WTC11 (cell line): ENCODE results near the gene MAPK11. TPM values are rescaled to one million over a fixed set of nuclear protein-coding genes. Genes with fewer than 3 reads are reported as not detected.

Source experiments
- ATAC-seq: fragments of 200-7000 bp; cut with Tn5 transposase; 2 replicates; pipeline ENCODE4 v1.10.0; 2021; ENCODE audit warnings: mild to moderate bottlenecking, moderate library complexity
- CTCF ChIA-PET: fragments of 300-600 bp; sonication (Branson Sonifier 250); formaldehyde crosslinking; loops from one replicate; lab custom pipeline; 2021; ENCODE audit warnings: antibody characterized with exemption; lab: Charles Lee
- POLR2A ChIA-PET: fragments of 350-600 bp; sonication (Branson Sonifier 250); formaldehyde crosslinking; loops from one replicate; lab custom pipeline; 2021; ENCODE audit warnings: antibody characterized with exemption; lab: Charles Lee
- DNase-seq: peaks from one replicate; pipeline ENCODE4 v3.0.0; 2021; ENCODE audit warnings: low spot score
- H3K27ac Mint-ChIP-seq: 2 replicates; pipeline ENCODE4 v1.8.0; 2021; ENCODE audit warnings: mixed read lengths
- H3K27me3 Mint-ChIP-seq: 2 replicates; pipeline ENCODE4 v1.8.0; 2021; ENCODE audit warnings: low read depth, mild to moderate bottlenecking, moderate library complexity, mixed read lengths
- H3K36me3 Mint-ChIP-seq: 2 replicates; pipeline ENCODE4 v1.8.0; 2021; ENCODE audit warnings: mixed read lengths
- H3K4me1 Mint-ChIP-seq: 2 replicates; pipeline ENCODE4 v1.8.0; 2022; ENCODE audit warnings: mixed read lengths
- H3K4me3 Mint-ChIP-seq: 2 replicates; pipeline ENCODE4 v1.8.0; 2021; ENCODE audit warnings: mild to moderate bottlenecking, moderate library complexity, mixed read lengths
- H3K9me3 Mint-ChIP-seq: 2 replicates; pipeline ENCODE4 v1.8.0; 2021; ENCODE audit warnings: mixed read lengths
- E2F5 ChIP-seq: sonication (generic); formaldehyde crosslinking; IDR thresholded peaks from 2 replicates; pipeline ENCODE4 v1.8.1; 2022; ENCODE audit warnings: mild to moderate bottlenecking, moderate library complexity, missing genetic modification reagents
- FOXJ3 ChIP-seq: sonication (generic); formaldehyde crosslinking; IDR thresholded peaks from 2 replicates; pipeline ENCODE4 v1.9.0; 2021; ENCODE audit warnings: missing genetic modification reagents, mild to moderate bottlenecking, borderline replicate concordance
- FOXP1 ChIP-seq: sonication (generic); formaldehyde crosslinking; IDR thresholded peaks from 2 replicates; pipeline ENCODE4 v1.8.0; 2022; ENCODE audit warnings: missing genetic modification reagents, mild to moderate bottlenecking, moderate library complexity, borderline replicate concordance
- GABPB1 ChIP-seq: sonication (generic); formaldehyde crosslinking; IDR thresholded peaks from 2 replicates; pipeline ENCODE4 v1.8.1; 2023; ENCODE audit warnings: mild to moderate bottlenecking, missing genetic modification reagents
- KAT7 ChIP-seq: sonication (generic); formaldehyde crosslinking; IDR thresholded peaks from 2 replicates; pipeline ENCODE4 v1.8.1; 2023; ENCODE audit warnings: missing genetic modification reagents, mild to moderate bottlenecking, borderline replicate concordance
- NR2C2 ChIP-seq: sonication (generic); formaldehyde crosslinking; IDR thresholded peaks from 2 replicates; pipeline ENCODE4 v1.8.0; 2022; ENCODE audit warnings: mild to moderate bottlenecking, missing genetic modification reagents
- PRRX2 ChIP-seq: fragments of 250-450 bp; sonication (Bioruptor Pico); IDR thresholded peaks from 2 replicates; pipeline ENCODE4 v1.8.0; 2021; ENCODE audit warnings: mild to moderate bottlenecking
- TP53 ChIP-seq: sonication (generic); formaldehyde crosslinking; IDR thresholded peaks from 2 replicates; pipeline ENCODE4 v1.8.1; 2023; ENCODE audit warnings: mild to moderate bottlenecking, missing genetic modification reagents
- ZBTB21 ChIP-seq: sonication (generic); formaldehyde crosslinking; IDR thresholded peaks from 2 replicates; pipeline ENCODE4 v1.8.1; 2023; ENCODE audit warnings: mild to moderate bottlenecking, missing genetic modification reagents, borderline replicate concordance
- ZNF232 ChIP-seq: sonication (generic); formaldehyde crosslinking; IDR thresholded peaks from 2 replicates; pipeline ENCODE4 v1.8.0; 2022; ENCODE audit warnings: mild to moderate bottlenecking, missing genetic modification reagents
- ZNF423 ChIP-seq: fragments of 250-450 bp; sonication (Bioruptor Pico); IDR thresholded peaks from 2 replicates; pipeline ENCODE4 v2.1.2; 2022; ENCODE audit warnings: mild to moderate bottlenecking, moderate library complexity
- total RNA-seq: library from RNA; stranded (reverse); gene quantifications from 3 replicates; pipeline ENCODE4 v1.2.3, GENCODE V29; 2021
- TF ChIP-seq, protein P1 (sequence below): sonication (generic); formaldehyde crosslinking; IDR thresholded peaks from 2 replicates; pipeline ENCODE4 v1.8.1; 2023; ENCODE audit warnings: mild to moderate bottlenecking, missing genetic modification reagents, moderate library complexity
- TF ChIP-seq, protein P2 (sequence below): sonication (generic); formaldehyde crosslinking; IDR thresholded peaks from 2 replicates; pipeline ENCODE4 v1.8.1; 2022; ENCODE audit warnings: mild to moderate bottlenecking, missing genetic modification reagents, moderate library complexity, borderline replicate concordance
- TF ChIP-seq, protein P3 (sequence below): fragments of 200-600 bp; IDR thresholded peaks from 2 replicates; pipeline ENCODE4 v1.8.0; 2022; ENCODE audit warnings: antibody characterized with exemption
- TF ChIP-seq, protein P4 (sequence below): sonication (generic); formaldehyde crosslinking; IDR thresholded peaks from 2 replicates; pipeline ENCODE4 v1.8.0; 2022; ENCODE audit warnings: missing genetic modification reagents

The MAPK11 gene
- total RNA-seq, 1 experiment from 2014 or later = 2.3 TPM

DNA sequence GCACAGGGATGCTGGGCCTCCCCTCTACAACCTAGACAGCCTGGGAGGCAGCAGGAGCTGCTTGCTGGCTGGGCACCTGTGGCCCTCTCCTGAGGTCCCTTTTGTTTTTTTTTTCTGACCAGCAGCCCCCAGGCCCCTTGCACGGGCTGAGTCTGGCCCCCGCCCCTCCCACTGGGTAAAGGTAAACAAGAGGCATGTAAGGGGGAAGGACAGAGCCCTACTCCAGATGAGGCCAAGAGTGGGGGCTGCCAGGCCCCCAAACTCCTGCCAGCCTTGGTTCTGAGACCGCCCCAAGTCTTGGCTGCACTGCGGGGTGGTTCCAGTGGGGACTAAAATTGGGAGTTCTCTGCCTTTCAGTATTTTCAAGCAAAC is 28.1 kb upstream of the MAPK11 start:
- no peak for ATAC-seq
- CTCF ChIA-PET = interaction anchor here (1.1 to 1.4 kb wide), 2 partner anchors 44 to 61 kb away, joined by 3 to 4 read pairs; no protein-coding TSS in a partner anchor
- H3K27ac Mint-ChIP-seq = no peak overlapping the region
- H3K9me3 Mint-ChIP-seq = no peaks in the 10 kb centered on the region
- H3K36me3 Mint-ChIP-seq = no peaks in the 10 kb centered on the region
- peaks cover 26% of the 10 kb centered on the region for H3K4me1 Mint-ChIP-seq
- DNase-seq = no peak
- no peak overlapping the region for H3K4me3 Mint-ChIP-seq
- POLR2A ChIA-PET = interaction anchor here (0.9 kb wide), 1 partner anchor 44 kb away, joined by 3 read pairs; no protein-coding TSS in a partner anchor
- TF ChIP-seq E2F5 (CRISPR knock-in tag) (no peak), NR2C2 (CRISPR knock-in tag) (no peak)
- H3K27me3 Mint-ChIP-seq = no peaks in the 10 kb centered on the region

- Mint-ChIP-seq H3K36me3 (no peaks in the 10 kb centered on the region), H3K9me3 (no peaks in the 10 kb centered on the region), H3K27me3 (no peaks in the 10 kb centered on the region), H3K4me1 (peaks cover 29% of the 10 kb centered on the region), H3K4me3 (no peak overlapping the region), H3K27ac (peak overlapping the region; percentile 78)
- POLR2A ChIA-PET = no interaction called here
- ATAC-seq = no peak
- DNase-seq = no peak
- CTCF ChIA-PET = interaction anchor here (1.6 kb wide), 1 partner anchor 30 kb away, joined by 5 read pairs; no protein-coding TSS in a partner anchor
- no peak for TF ChIP-seq TP53 (CRISPR knock-in tag)
- TF ChIP-seq FOXP1 (CRISPR knock-in tag) = no peak
- TF ChIP-seq, protein P1, sequence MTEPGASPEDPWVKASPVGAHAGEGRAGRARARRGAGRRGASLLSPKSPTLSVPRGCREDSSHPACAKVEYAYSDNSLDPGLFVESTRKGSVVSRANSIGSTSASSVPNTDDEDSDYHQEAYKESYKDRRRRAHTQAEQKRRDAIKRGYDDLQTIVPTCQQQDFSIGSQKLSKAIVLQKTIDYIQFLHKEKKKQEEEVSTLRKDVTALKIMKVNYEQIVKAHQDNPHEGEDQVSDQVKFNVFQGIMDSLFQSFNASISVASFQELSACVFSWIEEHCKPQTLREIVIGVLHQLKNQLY (CRISPR knock-in tag) = no peak
- TF ChIP-seq, protein P2, sequence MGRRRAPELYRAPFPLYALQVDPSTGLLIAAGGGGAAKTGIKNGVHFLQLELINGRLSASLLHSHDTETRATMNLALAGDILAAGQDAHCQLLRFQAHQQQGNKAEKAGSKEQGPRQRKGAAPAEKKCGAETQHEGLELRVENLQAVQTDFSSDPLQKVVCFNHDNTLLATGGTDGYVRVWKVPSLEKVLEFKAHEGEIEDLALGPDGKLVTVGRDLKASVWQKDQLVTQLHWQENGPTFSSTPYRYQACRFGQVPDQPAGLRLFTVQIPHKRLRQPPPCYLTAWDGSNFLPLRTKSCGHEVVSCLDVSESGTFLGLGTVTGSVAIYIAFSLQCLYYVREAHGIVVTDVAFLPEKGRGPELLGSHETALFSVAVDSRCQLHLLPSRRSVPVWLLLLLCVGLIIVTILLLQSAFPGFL (CRISPR knock-in tag) = no peak
- no peak for TF ChIP-seq KAT7 (CRISPR knock-in tag)
- TF ChIP-seq GABPB1 = no peak
Observed at GRCh38 chr22:50297510-50298265, 27.5 kb upstream of the MAPK11 start.

DNA sequence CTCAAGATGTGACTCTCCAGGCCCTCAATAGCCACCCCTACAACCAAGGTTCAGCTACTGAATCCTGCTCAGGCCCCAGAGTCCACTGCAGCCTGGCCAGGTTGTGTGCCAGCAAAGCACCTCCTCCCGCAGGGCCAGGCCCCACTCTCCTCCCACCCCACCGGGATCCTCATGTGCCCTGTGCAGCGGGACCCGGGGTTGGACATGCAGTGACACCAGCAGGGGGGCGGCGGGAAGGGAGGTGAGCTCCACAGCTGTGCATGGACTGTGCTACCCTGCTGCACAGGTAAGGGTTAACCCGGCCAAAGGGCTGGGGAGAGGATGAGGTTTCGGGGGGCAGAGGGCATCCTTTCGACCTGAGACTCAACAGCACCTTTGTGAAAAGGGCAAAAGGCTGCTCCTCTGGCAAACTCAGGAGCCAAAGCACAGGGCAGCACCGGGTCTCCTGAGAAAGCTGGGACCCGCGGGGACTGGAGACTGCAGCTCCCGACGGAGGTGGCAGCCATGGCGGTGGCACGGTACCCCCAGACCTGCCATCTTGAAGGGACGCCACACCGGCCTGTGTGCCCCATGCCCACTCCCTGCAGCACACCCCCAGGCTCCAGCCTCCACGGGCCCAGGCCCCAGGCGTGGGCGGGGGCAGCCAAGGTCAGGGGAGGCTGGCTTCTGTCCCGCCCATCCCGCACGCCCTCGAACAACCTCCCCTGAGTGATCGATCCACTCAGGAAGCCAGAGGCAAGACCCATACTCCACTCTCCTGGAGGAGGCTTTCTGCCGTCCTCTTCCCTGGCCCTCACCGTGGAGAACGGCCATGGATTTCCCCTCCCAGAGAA is 26.7 kb upstream of the MAPK11 start:
- TF ChIP-seq, protein P3, sequence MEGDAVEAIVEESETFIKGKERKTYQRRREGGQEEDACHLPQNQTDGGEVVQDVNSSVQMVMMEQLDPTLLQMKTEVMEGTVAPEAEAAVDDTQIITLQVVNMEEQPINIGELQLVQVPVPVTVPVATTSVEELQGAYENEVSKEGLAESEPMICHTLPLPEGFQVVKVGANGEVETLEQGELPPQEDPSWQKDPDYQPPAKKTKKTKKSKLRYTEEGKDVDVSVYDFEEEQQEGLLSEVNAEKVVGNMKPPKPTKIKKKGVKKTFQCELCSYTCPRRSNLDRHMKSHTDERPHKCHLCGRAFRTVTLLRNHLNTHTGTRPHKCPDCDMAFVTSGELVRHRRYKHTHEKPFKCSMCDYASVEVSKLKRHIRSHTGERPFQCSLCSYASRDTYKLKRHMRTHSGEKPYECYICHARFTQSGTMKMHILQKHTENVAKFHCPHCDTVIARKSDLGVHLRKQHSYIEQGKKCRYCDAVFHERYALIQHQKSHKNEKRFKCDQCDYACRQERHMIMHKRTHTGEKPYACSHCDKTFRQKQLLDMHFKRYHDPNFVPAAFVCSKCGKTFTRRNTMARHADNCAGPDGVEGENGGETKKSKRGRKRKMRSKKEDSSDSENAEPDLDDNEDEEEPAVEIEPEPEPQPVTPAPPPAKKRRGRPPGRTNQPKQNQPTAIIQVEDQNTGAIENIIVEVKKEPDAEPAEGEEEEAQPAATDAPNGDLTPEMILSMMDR = no peak
- no peak for TF ChIP-seq ZBTB21
- TF ChIP-seq, all 79 proteins: peak for 0
- DNase-seq = no peak
- ATAC-seq = no peak
- H3K4me3 Mint-ChIP-seq = no peak overlapping the region
- H3K4me1 Mint-ChIP-seq = peaks cover 32% of the 10 kb centered on the region
- ChIA-PET CTCF (interaction anchor here (0.5 to 1.6 kb wide), 4 partner anchors 20 to 30 kb away, joined by 3 to 5 read pairs (median 4); no protein-coding TSS in a partner anchor), POLR2A (no interaction called here)
- no peaks in the 10 kb centered on the region for H3K27me3 Mint-ChIP-seq
- H3K36me3 Mint-ChIP-seq = no peaks in the 10 kb centered on the region
- no peaks in the 10 kb centered on the region for H3K9me3 Mint-ChIP-seq
- H3K27ac Mint-ChIP-seq = peak overlapping the region; percentile 78; the same call in 1 of the 2 replicates

DNA sequence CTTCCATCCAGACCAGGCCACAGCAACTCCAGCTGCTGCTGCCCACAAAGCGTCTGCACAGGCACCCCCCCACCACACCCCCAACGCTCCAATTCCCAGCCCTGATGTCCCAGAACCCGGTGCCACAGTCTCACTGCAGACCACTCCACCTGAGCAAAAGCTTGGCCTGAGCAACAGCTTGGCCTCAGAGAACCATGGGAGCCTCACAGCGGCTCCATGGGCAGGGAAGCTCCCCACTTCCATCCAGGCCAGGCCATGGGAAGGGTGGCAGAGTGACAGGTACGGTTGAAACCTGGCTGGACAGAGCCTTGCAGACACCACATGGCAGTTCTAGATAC is 24.1 kb upstream of the MAPK11 start:
- ATAC-seq = no peak
- Mint-ChIP-seq H3K27ac (peak overlapping the region; percentile 72), H3K36me3 (no peaks in the 10 kb centered on the region), H3K4me1 (peaks cover 29% of the 10 kb centered on the region), H3K9me3 (no peaks in the 10 kb centered on the region), H3K4me3 (no peak overlapping the region), H3K27me3 (no peaks in the 10 kb centered on the region)
- DNase-seq = no peak
- POLR2A ChIA-PET = interaction anchor here (0.7 to 2.0 kb wide), 5 partner anchors 10 to 52 kb away, joined by 3 to 10 read pairs (median 4); partner anchors contain the start of genes MAPK11 and PLXNB2
- CTCF ChIA-PET = interaction anchor here (0.6 to 3.3 kb wide), 13 partner anchors 9 to 264 kb away, joined by 3 to 41 read pairs (median 7); partner anchors contain the start of genes DENND6B, HDAC10, MAPK12 and PLXNB2
- TF ChIP-seq, protein P4, sequence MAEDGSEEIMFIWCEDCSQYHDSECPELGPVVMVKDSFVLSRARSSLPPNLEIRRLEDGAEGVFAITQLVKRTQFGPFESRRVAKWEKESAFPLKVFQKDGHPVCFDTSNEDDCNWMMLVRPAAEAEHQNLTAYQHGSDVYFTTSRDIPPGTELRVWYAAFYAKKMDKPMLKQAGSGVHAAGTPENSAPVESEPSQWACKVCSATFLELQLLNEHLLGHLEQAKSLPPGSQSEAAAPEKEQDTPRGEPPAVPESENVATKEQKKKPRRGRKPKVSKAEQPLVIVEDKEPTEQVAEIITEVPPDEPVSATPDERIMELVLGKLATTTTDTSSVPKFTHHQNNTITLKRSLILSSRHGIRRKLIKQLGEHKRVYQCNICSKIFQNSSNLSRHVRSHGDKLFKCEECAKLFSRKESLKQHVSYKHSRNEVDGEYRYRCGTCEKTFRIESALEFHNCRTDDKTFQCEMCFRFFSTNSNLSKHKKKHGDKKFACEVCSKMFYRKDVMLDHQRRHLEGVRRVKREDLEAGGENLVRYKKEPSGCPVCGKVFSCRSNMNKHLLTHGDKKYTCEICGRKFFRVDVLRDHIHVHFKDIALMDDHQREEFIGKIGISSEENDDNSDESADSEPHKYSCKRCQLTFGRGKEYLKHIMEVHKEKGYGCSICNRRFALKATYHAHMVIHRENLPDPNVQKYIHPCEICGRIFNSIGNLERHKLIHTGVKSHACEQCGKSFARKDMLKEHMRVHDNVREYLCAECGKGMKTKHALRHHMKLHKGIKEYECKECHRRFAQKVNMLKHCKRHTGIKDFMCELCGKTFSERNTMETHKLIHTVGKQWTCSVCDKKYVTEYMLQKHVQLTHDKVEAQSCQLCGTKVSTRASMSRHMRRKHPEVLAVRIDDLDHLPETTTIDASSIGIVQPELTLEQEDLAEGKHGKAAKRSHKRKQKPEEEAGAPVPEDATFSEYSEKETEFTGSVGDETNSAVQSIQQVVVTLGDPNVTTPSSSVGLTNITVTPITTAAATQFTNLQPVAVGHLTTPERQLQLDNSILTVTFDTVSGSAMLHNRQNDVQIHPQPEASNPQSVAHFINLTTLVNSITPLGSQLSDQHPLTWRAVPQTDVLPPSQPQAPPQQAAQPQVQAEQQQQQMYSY (CRISPR knock-in tag) = no peak
- no peak for TF ChIP-seq ZNF232 (CRISPR knock-in tag)
- TF ChIP-seq PRRX2 (CRISPR knock-in tag) = no peak
- TF ChIP-seq FOXJ3 (CRISPR knock-in tag) = no peak
- no peak for TF ChIP-seq ZNF423 (CRISPR knock-in tag)
